H1 (cell line): ENCODE measurements around the gene TMEM106C. TPM values are rescaled to one million over a fixed set of nuclear protein-coding genes. Genes with fewer than 3 reads are reported as not detected.

ENCODE experiments used
- CTCF ChIA-PET: fragments of 300-600 bp; sonication (Branson Sonifier 250); formaldehyde crosslinking; loops from one replicate; lab custom pipeline; 2021; ENCODE audit not compliant: partially characterized antibody; lab: Charles Lee
- POLR2A ChIA-PET: fragments of 300-600 bp; sonication (Branson Sonifier 250); formaldehyde crosslinking; loops from one replicate; lab custom pipeline; 2021; ENCODE audit warnings: inconsistent platforms; ENCODE audit not compliant: partially characterized antibody; lab: Charles Lee
- DNase-seq, 2 experiments: peaks; one replicate each; pipeline versions ENCODE4 v3.0.0 to v3.0.0-alpha.2; 2010 to 2022; ENCODE audit warnings: low spot score in 2 of 2, low read depth in 1 of 2, mixed read lengths in 1 of 2
- FAIRE-seq: peaks from 2 replicates; lab custom pipeline; 2011; peaks lifted over from hg19 to GRCh38; lab: Jason Lieb, UNC
- H2AFZ ChIP-seq: 2 replicates; pipeline ENCODE4 v1.8.1; 2012; ENCODE audit warnings: low read length, inconsistent platforms
- H2AK5ac ChIP-seq: 2 replicates; pipeline ENCODE4 v1.6.1; 2013; ENCODE audit warnings: low read depth, low read length
- H2BK120ac ChIP-seq: replicated peaks from 2 replicates; pipeline ENCODE3; 2013; ENCODE audit warnings: low read depth, low read length, inconsistent platforms
- H2BK12ac ChIP-seq: 2 replicates; pipeline ENCODE4 v1.6.1; 2013; ENCODE audit warnings: low read depth, low read length
- H2BK15ac ChIP-seq: 2 replicates; pipeline ENCODE4 v1.6.1; 2013; ENCODE audit warnings: low read length
- H2BK20ac ChIP-seq: 2 replicates; pipeline ENCODE4 v1.6.1; 2013; ENCODE audit warnings: low read length
- H2BK5ac ChIP-seq: 2 replicates; pipeline ENCODE4 v1.6.1; 2013; ENCODE audit warnings: low read depth, low read length
- H3K14ac ChIP-seq: 2 replicates; pipeline ENCODE4 v1.6.1; 2013; ENCODE audit warnings: inconsistent platforms; ENCODE audit not compliant: insufficient read length
- H3K18ac ChIP-seq: 2 replicates; pipeline ENCODE4 v1.6.1; 2013; ENCODE audit warnings: low read length; ENCODE audit errors: extremely low read depth
- H3K23ac ChIP-seq: 2 replicates; pipeline ENCODE4 v1.6.1; 2013; ENCODE audit warnings: inconsistent platforms; ENCODE audit not compliant: insufficient read length
- H3K23me2 ChIP-seq: 2 replicates; pipeline ENCODE4 v1.6.1; 2013; ENCODE audit warnings: low read depth, low read length
- H3K27ac ChIP-seq: 2 replicates; pipeline ENCODE4 v1.6.1; 2011; ENCODE audit warnings: low read depth, low read length, inconsistent platforms
- H3K27me3 ChIP-seq, 4 experiments: replicated peaks in 1 of 4; 1 replicate in 1 of 4; 2 replicates in 3 of 4; pipeline versions ENCODE4 v1.6.1 to v1.8.1; 2011 to 2013; ENCODE audit warnings: low read length in 3 of 4, mild to moderate bottlenecking in 3 of 4, inconsistent platforms in 2 of 4, mixed read lengths in 2 of 4, moderate library complexity in 1 of 4; ENCODE audit not compliant: control insufficient read depth in 3 of 4, insufficient read depth in 3 of 4; ENCODE audit errors: extremely low read depth in 1 of 4
- H3K36me3 ChIP-seq, 4 experiments: 2 replicates each; pipeline versions ENCODE4 v1.6.1 to v1.8.1; 2011 to 2013; ENCODE audit warnings: mild to moderate bottlenecking in 4 of 4, low read length in 3 of 4, moderate library complexity in 2 of 4, control low read depth in 1 of 4, inconsistent platforms in 1 of 4; ENCODE audit not compliant: insufficient read depth in 4 of 4, control insufficient read depth in 2 of 4
- H3K4ac ChIP-seq: replicated peaks from 2 replicates; pipeline ENCODE3; 2013; ENCODE audit warnings: low read length, low read depth, mixed read lengths, inconsistent platforms; ENCODE audit not compliant: insufficient read length
- H3K4me1 ChIP-seq, 4 experiments: replicated peaks in 1 of 4; 1 replicate in 1 of 4; 2 replicates in 3 of 4; pipeline versions ENCODE4 v1.6.1 to v1.8.1; 2011 to 2013; ENCODE audit warnings: low read length in 3 of 4, inconsistent platforms in 2 of 4, mixed read lengths in 1 of 4; ENCODE audit not compliant: insufficient read depth in 4 of 4, control insufficient read depth in 3 of 4
- H3K4me2 ChIP-seq, 2 experiments: 2 replicates each; pipeline versions ENCODE4 v1.6.1 to v1.8.1; 2011 to 2013; ENCODE audit warnings: low read depth in 2 of 2, low read length in 2 of 2, control low read depth in 1 of 2, inconsistent platforms in 1 of 2, mild to moderate bottlenecking in 1 of 2; ENCODE audit not compliant: insufficient read depth in 1 of 2
- H3K4me3 ChIP-seq, 4 experiments: fragments of 200-600, 300-600 bp in 1 of 4; sonication (generic), shearing (Covaris generic), sonication (Bioruptor Twin) in 1 of 4; 2 replicates each; pipeline versions ENCODE4 v1.5.1 to v1.8.1; 2011 to 2016; ENCODE audit warnings: low read length in 4 of 4, low read depth in 3 of 4, control low read depth in 2 of 4, inconsistent platforms in 2 of 4, mild to moderate bottlenecking in 2 of 4, mixed read lengths in 1 of 4, moderate library complexity in 1 of 4; ENCODE audit not compliant: insufficient read depth in 2 of 4; ENCODE audit errors: extremely low read depth in 1 of 4
- H3K56ac ChIP-seq: replicated peaks from 2 replicates; pipeline ENCODE3; 2013; ENCODE audit warnings: low read depth, mild to moderate bottlenecking, mixed read lengths, low read length, inconsistent platforms; ENCODE audit not compliant: insufficient read length
- H3K79me1 ChIP-seq: 2 replicates; pipeline ENCODE4 v1.6.1; 2013; ENCODE audit warnings: low read depth, low read length, control low read depth
- H3K79me2 ChIP-seq, 2 experiments: 2 replicates each; pipeline versions ENCODE4 v1.6.1 to v1.8.1; 2012 to 2013; ENCODE audit warnings: low read length in 2 of 2, mild to moderate bottlenecking in 2 of 2, inconsistent platforms in 1 of 2; ENCODE audit not compliant: insufficient read depth in 2 of 2, control insufficient read depth in 1 of 2
- H3K9ac ChIP-seq, 4 experiments: replicated peaks in 1 of 4; 1 replicate in 1 of 4; 2 replicates in 3 of 4; pipeline versions ENCODE4 v1.6.1 to v1.8.1; 2011 to 2013; ENCODE audit warnings: low read depth in 3 of 4, low read length in 3 of 4, control low read depth in 2 of 4, mild to moderate bottlenecking in 2 of 4, moderate library complexity in 2 of 4, inconsistent platforms in 1 of 4; ENCODE audit errors: extremely low read depth in 1 of 4
- H3K9me3 ChIP-seq, 2 experiments: 2 replicates each; pipeline versions ENCODE4 v1.6.1 to v1.8.1; 2012 to 2013; ENCODE audit warnings: mild to moderate bottlenecking in 2 of 2, moderate library complexity in 2 of 2, control low read depth in 1 of 2, inconsistent platforms in 1 of 2, low read depth in 1 of 2, low read length in 1 of 2, mixed read lengths in 1 of 2; ENCODE audit not compliant: insufficient read depth in 2 of 2
- H4K20me1 ChIP-seq, 2 experiments: replicated peaks in 1 of 2; 2 replicates each; pipeline versions ENCODE3 to v1.8.1; 2011 to 2013; ENCODE audit warnings: inconsistent platforms in 2 of 2, low read length in 2 of 2, mild to moderate bottlenecking in 1 of 2; ENCODE audit not compliant: insufficient read depth in 2 of 2, control insufficient read depth in 1 of 2
- H4K5ac ChIP-seq: 2 replicates; pipeline ENCODE4 v1.6.1; 2013; ENCODE audit warnings: low read length, low read depth, mixed read lengths, inconsistent platforms; ENCODE audit not compliant: insufficient read length
- H4K8ac ChIP-seq: 2 replicates; pipeline ENCODE4 v1.8.0; 2013; ENCODE audit warnings: mild to moderate bottlenecking, moderate library complexity, low read length, inconsistent platforms; ENCODE audit not compliant: insufficient read depth; ENCODE audit errors: extremely low read depth
- H4K91ac ChIP-seq: replicated peaks from 2 replicates; pipeline ENCODE3; 2013; ENCODE audit warnings: low read length, mixed read lengths, inconsistent platforms; ENCODE audit not compliant: insufficient read length
- GTF2F1 ChIP-seq: IDR thresholded peaks from 2 replicates; pipeline ENCODE4 v1.6.1; 2012; ENCODE audit warnings: low read depth, low read length, improper control_type of control experiment, borderline replicate concordance
- WGBS, 2 experiments: shearing (Covaris generic) in 1 of 2; methylation state at CpG; one replicate each; pipeline versions ENCODE4 v1.1.6 to v1.1.7; 2013 to 2015; ENCODE audit warnings: low lambda C conversion rate in 2 of 2, mixed read lengths in 2 of 2, inconsistent platforms in 1 of 2, low coverage in 1 of 2, missing lambda C conversion rate in 1 of 2; ENCODE audit not compliant: insufficient replicate concordance in 2 of 2, insufficient coverage in 1 of 2, insufficient read length in 1 of 2; ENCODE audit errors: extremely low coverage in 1 of 2, missing lambda C conversion rate in 1 of 2; 5-methylcytosine and 5-hydroxymethylcytosine counted together
- polyA plus RNA-seq, 7 experiments: library from polyadenylated mRNA; depleted of rRNA in 3 of 7; stranded (reverse) in 5 of 7; unstranded in 2 of 7; fragments of >200 nt in 5 of 7; fragments of 200-250 nt in 2 of 7; gene quantifications; 1 replicate in 5 of 7; 2 replicates in 1 of 7; 4 replicates in 1 of 7; pipeline versions ENCODE4 v1.2.1 to v1.2.3, GENCODE V29; 2011 to 2013; ENCODE audit warnings: missing spikeins in 2 of 7, mixed read lengths in 2 of 7
- total RNA-seq: library from RNA; stranded (reverse); fragmentation: NEBNext Ultra II Directional; extraction: Animal tissue kit (Norgen Biotek cat#: 25700); gene quantifications from 2 replicates; pipeline ENCODE4 v1.2.1, GENCODE V29; 2021

TMEM106C gene
- total and polyA plus RNA-seq, 2 of the 8 experiments (the other 6 are each of a cell fraction or from before 2014, with no cell fraction given): 36.6 to 45.3 TPM

DNA sequence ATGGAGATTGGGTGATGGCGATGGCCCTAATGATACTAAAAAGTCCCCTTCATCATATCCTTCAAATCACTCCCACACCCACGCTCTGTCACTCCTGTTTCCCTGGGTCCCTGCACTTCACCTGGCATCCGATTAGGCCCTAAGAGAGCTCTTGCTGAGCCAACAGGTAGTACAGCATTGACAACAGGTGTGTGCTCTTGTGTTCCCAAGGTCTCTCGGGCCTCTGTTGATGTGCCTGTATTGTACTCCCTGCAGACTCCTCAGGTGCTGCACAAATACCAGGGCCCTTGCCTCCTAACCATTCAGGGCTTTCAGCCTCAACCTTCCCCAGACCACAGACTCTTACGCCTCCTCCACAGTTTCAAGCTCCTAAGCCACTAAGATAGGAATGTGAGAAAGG lies 32.8 kb upstream of the TMEM106C start:
- DNase-seq: no peak
- ChIA-PET CTCF (interaction anchor here (0.6 to 1.8 kb wide), 10 partner anchors 9 to 112 kb away, joined by 3 to 7 read pairs (median 3); partner anchors contain the start of gene VDR), POLR2A (no interaction called here)
- Histone ChIP-seq H3K79me1 (no peaks in the 10 kb centered on the region), H2BK20ac (no peak overlapping the region), H2AK5ac (no peak overlapping the region), H3K18ac (no peak overlapping the region), H4K8ac (no peak overlapping the region), H3K14ac (no peak overlapping the region), H2BK5ac (no peak overlapping the region), H3K27me3 (peaks cover 2 to 7% (median 3%) of the 10 kb centered on the region in 4 experiments; a peak in 2 of 7 replicates), H2BK12ac (no peak overlapping the region), H3K4me2 (no peak overlapping the region), H3K36me3 (no peaks in the 10 kb centered on the region), H4K20me1 (no peaks in the 10 kb centered on the region), H3K27ac (no peak overlapping the region), H2AFZ (no peak overlapping the region), H3K4me3 (no peak overlapping the region), H3K4me1 (no peaks in the 10 kb centered on the region), H4K5ac (no peak overlapping the region), H3K9me3 (no peaks in the 10 kb centered on the region), H3K4ac (no peak overlapping the region), H3K56ac (no peak overlapping the region), H2BK15ac (no peak overlapping the region), H3K23ac (no peak overlapping the region), H2BK120ac (no peak overlapping the region), H3K79me2 (no peaks in the 10 kb centered on the region), H3K23me2 (no peaks in the 10 kb centered on the region), H3K9ac (no peak overlapping the region), H4K91ac (no peak overlapping the region)
- WGBS, 2 experiments: 87% methylated on average over 5 of the region's 5 CpGs; no CpG with 5 or more reads in 1 of the 2 experiments
- no peak for TF ChIP-seq GTF2F1
- no peak for FAIRE-seq
